ENCODE data around the gene GRIK4.

Gene GRIK4

DNA sequence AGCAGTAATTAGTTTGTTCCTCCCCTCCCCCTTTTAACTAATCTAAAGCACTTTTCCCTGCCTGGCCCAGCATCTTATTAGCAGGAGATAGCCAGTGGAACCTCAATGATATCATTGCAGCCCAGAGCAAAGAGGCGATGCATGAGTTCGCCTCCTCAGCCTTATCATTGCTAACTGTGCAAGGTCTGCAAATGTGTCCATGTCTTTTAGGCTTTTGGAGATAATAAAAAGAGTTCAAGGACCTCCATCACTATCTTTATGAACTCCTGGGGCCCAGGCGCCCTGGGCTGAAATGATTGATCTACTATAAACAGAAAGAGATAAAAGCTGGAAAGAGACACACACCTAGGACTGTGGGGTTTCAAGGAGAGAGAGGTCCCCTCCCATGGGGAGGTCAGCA, 388.2 kb downstream of the GRIK4 start:
- TF ChIP-seq GATA2 (IDR thresholded peaks at IDR 0.05; ENCODE audit: low read depth, low read length) = no peak
- no peak for TF ChIP-seq GATA3 (IDR thresholded peaks at IDR 0.05; ENCODE audit: low read depth, low read length)

DNA sequence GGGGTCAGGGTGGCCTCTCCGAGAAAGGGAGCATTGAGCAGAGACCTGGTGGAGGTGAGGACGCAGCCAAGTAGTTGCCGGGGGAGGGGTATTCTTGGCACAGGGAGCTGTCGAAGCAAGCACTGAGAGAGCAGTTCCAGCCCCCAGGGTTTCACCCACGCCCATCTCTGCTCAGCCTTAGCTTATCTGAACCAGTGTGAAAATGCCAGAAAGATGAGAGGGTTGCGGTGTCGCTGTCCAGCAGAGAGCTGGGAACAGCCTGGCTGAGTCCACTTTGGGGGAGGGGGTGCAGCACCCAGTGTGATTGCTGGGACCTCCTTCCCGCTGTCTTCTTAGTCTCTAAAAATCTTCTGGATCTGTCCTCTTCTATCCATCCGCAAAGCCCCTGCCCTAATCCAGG, 389.1 kb downstream of the GRIK4 start:
- TF ChIP-seq GATA3 (IDR thresholded peaks at IDR 0.05; ENCODE audit: low read depth, low read length) = no peak
- TF ChIP-seq GATA2 (IDR thresholded peaks at IDR 0.05; ENCODE audit: low read depth, low read length) = no peak

DNA sequence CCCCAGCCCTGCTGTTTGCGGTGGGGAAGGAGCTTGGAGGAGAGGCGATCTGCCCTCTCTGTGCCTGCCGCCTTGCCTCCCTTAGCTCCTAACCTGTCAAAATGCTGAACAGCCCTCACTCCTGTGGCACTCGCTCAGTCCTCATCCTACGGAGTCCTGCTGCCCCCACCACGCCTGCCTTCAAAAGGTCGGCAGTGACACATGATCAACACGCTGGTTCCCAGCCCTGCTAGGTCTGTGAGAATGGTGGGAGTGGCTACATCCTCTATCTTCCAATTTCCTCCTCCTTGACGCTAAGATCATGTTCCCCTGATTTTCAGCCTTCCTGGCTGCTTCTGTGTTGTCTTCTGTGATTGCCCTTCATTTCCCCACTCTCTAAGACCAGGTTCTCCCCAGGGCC, 392.1 kb downstream of the GRIK4 start:
- TF ChIP-seq GATA2 (IDR thresholded peaks at IDR 0.05; ENCODE audit: low read depth, low read length) (no peak), GATA3 (IDR thresholded peaks at IDR 0.05; ENCODE audit: low read depth, low read length) (no peak)

DNA sequence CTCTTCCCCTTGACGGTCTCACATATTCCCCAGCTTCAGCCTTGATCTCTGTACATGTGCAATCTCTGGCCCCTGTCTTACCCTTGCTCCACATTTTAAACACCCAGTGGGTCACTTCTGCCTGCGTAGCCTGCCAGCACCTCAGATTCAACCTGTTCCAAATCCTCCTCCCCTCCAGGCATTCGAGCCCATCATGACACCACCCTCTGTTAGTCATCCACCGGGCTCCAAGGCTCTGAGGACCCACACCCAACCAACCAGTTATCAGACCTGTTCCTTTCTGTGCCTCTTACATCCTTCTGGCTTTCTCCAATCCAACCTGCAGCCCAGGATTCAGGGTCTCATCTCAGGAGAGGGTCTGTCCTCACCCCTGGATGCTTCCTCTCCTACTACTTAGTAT, 392.6 kb downstream of the GRIK4 start:
- TF ChIP-seq GATA2 (IDR thresholded peaks at IDR 0.05; ENCODE audit: low read depth, low read length) = no peak
- no peak for TF ChIP-seq GATA3 (IDR thresholded peaks at IDR 0.05; ENCODE audit: low read depth, low read length)

DNA sequence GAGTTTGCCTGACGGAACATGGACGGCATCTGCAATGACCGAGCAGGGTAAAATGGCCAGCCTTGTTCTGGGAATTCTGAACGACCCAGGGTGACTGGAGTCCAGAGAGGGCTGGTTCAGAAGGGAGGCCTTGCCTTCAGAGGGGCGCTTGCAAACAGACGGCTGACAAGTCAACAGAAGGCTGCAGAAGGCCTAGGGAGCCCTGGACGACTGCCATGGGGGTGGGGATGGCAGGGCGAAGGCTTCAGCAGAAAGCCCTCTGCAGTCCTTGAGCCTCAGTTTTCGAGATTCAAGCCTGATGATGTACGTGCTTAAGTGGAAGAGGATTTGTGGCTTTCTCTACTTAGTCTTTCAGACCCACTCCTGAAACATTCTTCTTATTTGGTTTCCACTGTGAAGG, 395.2 kb downstream of the GRIK4 start:
- TF ChIP-seq GATA2 (IDR thresholded peaks at IDR 0.05; ENCODE audit: low read depth, low read length) = no peak

DNA sequence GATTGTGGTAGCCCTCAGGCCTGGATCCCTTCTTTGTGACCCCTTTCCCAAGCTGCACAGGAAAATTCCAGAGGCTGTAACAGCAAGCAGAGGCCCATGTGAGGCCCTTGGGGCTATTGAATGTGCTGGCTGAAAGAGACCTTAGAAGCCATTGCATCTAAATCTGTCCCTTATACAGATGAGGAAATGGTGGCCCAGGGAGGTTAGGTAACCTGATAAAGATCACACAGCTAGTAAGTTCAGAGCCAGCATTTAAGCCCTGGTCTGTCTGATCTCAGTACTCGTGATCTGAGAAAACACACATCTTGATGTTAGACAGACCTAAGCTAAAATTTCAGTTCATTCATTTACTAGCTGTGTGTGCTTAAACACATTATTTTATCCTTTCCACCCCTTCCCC, 396.4 kb downstream of the GRIK4 start:
- no peak for TF ChIP-seq GATA2 (IDR thresholded peaks at IDR 0.05; ENCODE audit: low read depth, low read length)

DNA sequence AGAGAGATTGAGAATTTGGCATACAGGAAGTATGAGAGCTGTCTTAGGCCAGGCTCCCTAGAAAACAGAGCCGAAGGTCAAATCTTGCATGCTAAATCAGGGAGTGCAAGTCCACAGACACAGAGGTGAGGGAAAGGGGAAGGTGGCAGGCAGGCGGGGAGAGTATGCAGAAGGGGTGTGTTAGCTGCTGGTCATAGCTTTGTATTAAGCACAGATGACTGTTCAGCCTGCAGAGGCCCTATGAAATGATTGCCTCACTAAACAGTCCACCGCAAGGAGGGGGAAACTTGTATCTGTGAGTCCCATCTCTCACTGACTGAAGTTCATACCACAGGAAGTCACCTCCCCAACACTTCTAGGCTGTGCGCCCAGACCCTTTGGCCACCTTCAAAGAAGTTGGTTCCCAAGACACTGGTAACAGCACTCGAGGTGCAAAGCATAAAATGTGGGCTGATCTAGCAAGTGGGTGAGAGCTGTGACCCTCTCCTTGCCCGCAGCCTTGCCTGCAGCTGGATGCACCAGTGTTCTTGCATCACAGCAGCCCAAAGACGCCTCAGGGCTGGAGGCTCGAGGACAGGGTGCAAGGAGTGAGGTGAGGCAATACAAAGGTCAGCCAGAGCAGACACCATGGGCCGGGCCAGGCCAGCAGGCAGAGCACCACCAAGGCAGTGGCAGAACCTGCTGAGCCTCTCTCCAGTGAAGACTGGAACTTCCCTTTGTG, 397.1 kb downstream of the GRIK4 start:
- TF ChIP-seq GATA2 (IDR thresholded peaks at IDR 0.05; ENCODE audit: low read depth, low read length) (no peak), GATA3 (IDR thresholded peaks at IDR 0.05; ENCODE audit: low read depth, low read length) (no peak)

DNA sequence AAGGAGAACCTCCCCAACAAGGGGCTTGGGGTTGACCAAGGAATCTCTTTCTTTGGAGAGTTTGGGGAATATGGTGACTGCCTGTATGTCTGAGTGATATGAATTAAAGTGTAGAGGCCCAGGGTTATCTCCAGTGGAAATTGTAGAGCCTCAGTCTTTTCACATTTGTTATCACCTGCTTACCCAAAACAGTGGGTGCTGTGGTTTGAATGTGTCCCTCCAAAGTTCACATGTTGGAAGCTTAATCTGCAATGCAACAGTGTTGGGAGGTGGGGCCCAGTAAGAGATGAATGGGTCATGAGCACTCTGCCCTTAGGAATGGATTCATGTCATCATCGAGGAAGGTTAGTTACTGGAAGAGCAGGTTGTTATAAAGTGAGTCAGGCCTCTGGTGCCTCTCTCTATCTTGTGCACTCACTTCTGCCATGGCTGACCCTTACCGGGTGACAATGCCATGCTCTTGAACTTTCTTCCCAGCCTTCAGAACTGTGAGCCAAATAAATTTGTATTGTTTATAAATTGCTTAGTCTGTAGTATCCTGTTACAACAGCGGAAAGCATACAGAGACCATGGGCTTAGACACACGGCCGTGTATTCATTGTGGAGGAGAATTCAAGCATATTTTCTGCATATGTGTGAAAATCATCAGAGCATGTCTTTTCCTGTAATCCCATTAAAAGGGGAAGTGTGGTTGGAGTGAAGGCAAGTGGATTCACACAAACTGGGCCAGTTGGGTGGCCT, 398.3 kb downstream of the GRIK4 start:
- no peak for TF ChIP-seq GATA3 (IDR thresholded peaks at IDR 0.05; ENCODE audit: low read depth, low read length)
- TF ChIP-seq GATA2 (IDR thresholded peaks at IDR 0.05; ENCODE audit: low read depth, low read length) = no peak

DNA sequence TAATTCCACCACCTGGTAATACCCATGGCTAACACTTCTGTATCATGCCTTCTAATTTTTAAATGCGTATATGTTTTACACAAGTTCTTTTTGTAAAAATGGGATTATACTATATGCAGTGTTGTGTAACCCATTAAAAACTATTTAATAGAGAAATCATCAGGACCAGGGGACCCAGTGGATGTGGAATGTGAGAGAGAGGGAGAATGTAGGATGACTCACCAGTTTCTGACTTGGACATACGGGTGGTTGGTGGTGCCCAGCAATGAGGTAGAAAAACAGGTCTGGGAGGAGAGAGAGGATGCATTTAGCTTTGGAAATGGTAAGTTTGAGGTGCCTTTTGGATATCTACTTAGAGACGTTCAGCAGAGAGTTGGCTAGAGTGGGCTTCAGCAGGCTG, 400.4 kb downstream of the GRIK4 start:
- no peak for TF ChIP-seq GATA2 (IDR thresholded peaks at IDR 0.05; ENCODE audit: low read depth, low read length)
- no peak for TF ChIP-seq GATA3 (IDR thresholded peaks at IDR 0.05; ENCODE audit: low read depth, low read length)

DNA sequence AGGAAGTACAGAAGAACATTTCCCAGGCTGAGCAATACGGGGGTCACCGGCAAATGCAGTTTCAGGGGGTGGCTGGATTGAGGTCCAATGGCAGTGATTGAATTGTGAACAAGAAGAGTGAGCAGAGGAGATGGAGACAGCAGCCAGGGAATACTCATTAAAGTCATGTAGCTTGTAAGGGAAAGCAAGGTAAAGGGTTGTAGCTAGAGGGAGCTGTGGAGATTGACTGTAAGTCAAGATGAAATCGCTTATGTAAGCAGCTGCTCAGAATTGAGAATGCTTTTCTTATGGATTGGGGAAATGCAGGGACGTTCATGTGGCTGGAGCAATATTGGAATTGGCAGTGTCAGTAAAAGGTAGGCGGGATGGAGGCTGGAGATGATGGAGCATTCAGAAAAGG, 401.0 kb downstream of the GRIK4 start:
- no peak for TF ChIP-seq GATA3 (IDR thresholded peaks at IDR 0.05; ENCODE audit: low read depth, low read length)
- TF ChIP-seq GATA2 (IDR thresholded peaks at IDR 0.05; ENCODE audit: low read depth, low read length) = no peak

DNA sequence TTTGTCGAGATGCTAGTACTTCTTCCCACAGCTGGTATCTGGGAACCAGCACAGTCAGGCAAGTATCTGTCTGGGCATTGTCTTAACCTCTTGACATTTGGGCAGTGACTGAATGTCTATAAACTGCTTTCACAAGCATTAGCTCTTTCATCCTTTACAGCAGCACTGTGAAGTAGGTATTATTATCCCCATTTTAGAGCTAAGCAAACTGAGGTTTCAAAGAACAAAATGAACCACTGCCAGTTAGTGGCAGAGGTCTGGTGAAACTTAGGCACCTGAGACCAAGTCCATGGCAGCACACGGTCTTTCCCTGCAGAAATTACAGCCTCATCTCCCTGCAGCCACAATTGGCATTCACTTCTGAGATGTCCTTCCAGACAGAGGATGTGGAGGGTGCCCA, 401.4 kb downstream of the GRIK4 start:
- no peak for TF ChIP-seq GATA3 (IDR thresholded peaks at IDR 0.05; ENCODE audit: low read depth, low read length)
- no peak for TF ChIP-seq GATA2 (IDR thresholded peaks at IDR 0.05; ENCODE audit: low read depth, low read length)

DNA sequence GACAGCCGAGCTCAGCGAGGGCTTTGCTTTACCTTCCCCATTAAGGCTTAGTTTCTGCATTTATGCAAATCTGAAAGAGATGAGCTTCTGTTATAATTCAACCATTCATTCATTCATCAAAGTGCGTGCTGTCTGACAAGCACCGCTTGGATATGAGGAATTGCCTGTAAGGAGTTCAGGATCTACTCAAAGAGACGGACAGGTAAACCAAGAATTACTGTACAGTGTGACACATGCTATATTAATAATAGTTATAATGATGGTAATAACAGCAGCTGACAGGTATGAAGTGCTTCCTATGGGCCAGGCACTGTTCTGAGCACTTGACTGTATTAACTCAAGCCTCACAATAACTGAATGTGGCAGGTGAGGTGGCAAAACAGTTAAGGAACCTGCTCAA, 402.5 kb downstream of the GRIK4 start:
- no peak for TF ChIP-seq GATA2 (IDR thresholded peaks at IDR 0.05; ENCODE audit: low read depth, low read length)
- no peak for TF ChIP-seq GATA3 (IDR thresholded peaks at IDR 0.05; ENCODE audit: low read depth, low read length)

DNA sequence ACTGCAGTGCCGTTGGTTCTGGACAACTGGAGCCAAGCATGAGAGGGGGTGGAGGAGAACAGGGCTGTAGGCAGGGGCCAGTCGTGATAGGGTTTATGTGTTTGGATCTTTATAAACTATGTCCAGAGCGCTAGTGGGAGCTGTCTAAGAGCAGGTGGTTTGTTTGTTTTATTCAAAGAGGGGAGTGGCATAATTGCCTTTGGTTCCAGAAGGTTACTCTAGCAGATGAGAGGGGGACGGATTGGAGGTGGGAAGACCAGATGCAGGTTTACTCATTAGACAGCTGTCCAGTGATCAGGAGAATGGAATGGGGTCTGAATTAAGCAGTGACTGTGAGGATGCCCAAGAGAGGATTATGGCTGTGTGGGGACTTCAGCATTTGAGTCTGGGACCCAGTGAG, 403.1 kb downstream of the GRIK4 start:
- TF ChIP-seq GATA2 (IDR thresholded peaks at IDR 0.05; ENCODE audit: low read depth, low read length) = no peak
- TF ChIP-seq GATA3 (IDR thresholded peaks at IDR 0.05; ENCODE audit: low read depth, low read length) = no peak

DNA sequence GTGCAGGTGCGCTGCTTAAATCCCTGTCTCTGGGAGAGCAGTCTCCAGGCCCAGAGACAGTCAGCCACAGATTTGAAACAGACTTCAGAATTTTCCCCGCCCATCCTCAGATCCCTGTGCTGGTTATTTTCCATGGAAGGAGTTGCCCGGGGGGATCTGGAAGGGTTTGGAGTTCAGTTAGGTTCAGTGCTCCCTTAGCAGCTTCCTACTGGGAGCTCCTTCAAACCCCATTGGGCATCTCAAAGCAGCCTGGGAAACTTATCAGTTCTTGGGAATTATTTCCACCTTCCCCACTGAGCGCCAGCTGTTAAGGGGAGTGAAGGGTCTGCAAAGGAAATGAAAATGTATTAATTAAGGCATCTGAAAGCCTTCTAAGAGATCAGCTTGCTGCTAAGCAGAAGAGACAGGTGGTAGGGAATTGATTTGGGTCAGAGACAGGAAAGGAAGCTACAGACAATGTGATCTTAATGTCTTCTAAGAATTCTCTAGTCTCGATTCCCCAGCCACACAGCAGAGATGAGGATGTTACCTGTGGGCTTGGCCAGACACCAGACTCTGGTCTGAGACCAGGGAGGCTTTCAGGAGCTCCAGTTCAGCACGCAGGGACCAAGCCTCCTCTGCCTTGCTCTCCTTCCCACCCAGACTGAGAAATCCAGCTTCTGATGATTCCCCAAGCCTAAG, 406.2 kb downstream of the GRIK4 start:
- TF ChIP-seq GATA2 (IDR thresholded peaks at IDR 0.05; ENCODE audit: low read depth, low read length) (no peak), GATA3 (IDR thresholded peaks at IDR 0.05; ENCODE audit: low read depth, low read length) (no peak)

DNA sequence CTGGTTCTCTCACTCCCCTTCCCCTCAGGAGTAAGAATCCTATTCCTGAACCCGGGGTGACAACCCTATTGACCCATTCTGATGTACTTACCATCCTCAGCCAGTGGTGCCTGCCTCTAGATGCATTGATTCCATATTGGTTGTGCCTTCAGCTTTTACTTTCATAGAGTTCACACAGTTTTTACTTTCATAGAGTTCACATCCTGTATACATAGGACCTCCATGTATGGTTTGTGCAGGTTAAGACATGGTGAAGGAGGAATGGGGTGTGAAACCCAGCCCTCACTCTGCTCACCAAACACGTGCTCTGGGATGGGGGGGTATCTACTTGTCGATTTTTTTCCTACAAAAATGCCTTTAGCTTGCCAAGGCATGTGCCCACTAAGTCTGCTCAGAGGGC, 406.7 kb downstream of the GRIK4 start:
- TF ChIP-seq GATA2 (IDR thresholded peaks at IDR 0.05; ENCODE audit: low read depth, low read length) (no peak), GATA3 (IDR thresholded peaks at IDR 0.05; ENCODE audit: low read depth, low read length) (no peak)
